GM12878 (cell line): ENCODE data around the gene IMMP2L. TPM values are rescaled to one million over a fixed set of nuclear protein-coding genes. Genes with fewer than 3 reads are reported as not detected.

ENCODE experiments used
- CBX3 ChIP-seq: fragments of 200-600 bp; sonication (generic); IDR thresholded peaks from 2 replicates; pipeline ENCODE4 v1.6.1; 2016; ENCODE audit warnings: low read depth, borderline replicate concordance
- CHD4 ChIP-seq: fragments of 200-600 bp; sonication (generic); IDR thresholded peaks from 2 replicates; pipeline ENCODE4 v1.6.1; 2016; ENCODE audit warnings: mild to moderate bottlenecking
- GATAD2B ChIP-seq: fragments of 450-650 bp; conservative IDR thresholded peaks from 2 replicates; pipeline ENCODE4 v1.6.1; 2017; ENCODE audit warnings: low read depth, mild to moderate bottlenecking, moderate library complexity
- HDAC6 ChIP-seq: fragments of 200-600 bp; sonication (generic); IDR thresholded peaks from one replicate; pipeline ENCODE4 v1.8.0; 2017; ENCODE audit warnings: antibody characterized with exemption; ENCODE audit not compliant: unreplicated experiment
- HDGF ChIP-seq: fragments of 450-650 bp; IDR thresholded peaks from 2 replicates; pipeline ENCODE4 v1.6.1; 2016; ENCODE audit warnings: antibody characterized with exemption
- KAT2A ChIP-seq: conservative IDR thresholded peaks from 2 replicates; pipeline ENCODE4 v1.6.1; 2011; ENCODE audit warnings: low read depth, low read length; ENCODE audit not compliant: control insufficient read depth
- ZNF274 ChIP-seq: IDR thresholded peaks from one replicate; pipeline ENCODE4 v1.8.0; 2011; ENCODE audit not compliant: insufficient read length, insufficient read depth
- ZZZ3 ChIP-seq: IDR thresholded peaks from 2 replicates; pipeline ENCODE4 v1.6.1; 2011; ENCODE audit warnings: low read depth; ENCODE audit not compliant: control insufficient read depth, insufficient read length
- polyA plus RNA-seq, 11 experiments: library from polyadenylated mRNA; depleted of rRNA in 4 of 11; unstranded in 6 of 11; stranded (reverse) in 5 of 11; fragments of >200 nt; fragmentation: Nextera tagmentation in 4 of 11; fragmentation: Illumina TruSeq in 1 of 11; extraction: Ambion mirVana in 4 of 11; extraction: Trizol in 1 of 11; gene quantifications; 1 replicate in 1 of 11; 2 replicates in 10 of 11; pipeline versions ENCODE4 v1.2.1 to v1.2.3, GENCODE V29; 2011 to 2016; ENCODE audit warnings: inconsistent platforms in 2 of 11, missing spikeins in 2 of 11, low read depth in 1 of 11
- total RNA-seq, 4 experiments: library from RNA; depleted of rRNA in 3 of 4; stranded (reverse); fragments of >200 nt in 3 of 4; fragmentation: Illumina TruSeq in 1 of 4; extraction: Trizol in 1 of 4; gene quantifications; 2 replicates each; pipeline versions ENCODE4 v1.2.1 to v1.2.3, GENCODE V29; 2013 to 2021
- TF ChIP-seq, protein P1 (sequence below): IDR thresholded peaks from 2 replicates; pipeline ENCODE4 v1.6.1; 2011; ENCODE audit warnings: mild to moderate bottlenecking, low read depth, low read length, moderate library complexity; ENCODE audit not compliant: insufficient replicate concordance
- TF ChIP-seq, protein P2 (sequence below): fragments of 450-650 bp; IDR thresholded peaks from 2 replicates; pipeline ENCODE4 v1.6.1; 2018; ENCODE audit warnings: mild to moderate bottlenecking, low read depth, moderate library complexity; ENCODE audit not compliant: partially characterized antibody

IMMP2L gene
- total and polyA plus RNA-seq, 10 of the 15 experiments (the other 5 are each of a cell fraction or from before 2014, with no cell fraction given) = 12.6 to 46.3 (median 19.6) TPM

DNA sequence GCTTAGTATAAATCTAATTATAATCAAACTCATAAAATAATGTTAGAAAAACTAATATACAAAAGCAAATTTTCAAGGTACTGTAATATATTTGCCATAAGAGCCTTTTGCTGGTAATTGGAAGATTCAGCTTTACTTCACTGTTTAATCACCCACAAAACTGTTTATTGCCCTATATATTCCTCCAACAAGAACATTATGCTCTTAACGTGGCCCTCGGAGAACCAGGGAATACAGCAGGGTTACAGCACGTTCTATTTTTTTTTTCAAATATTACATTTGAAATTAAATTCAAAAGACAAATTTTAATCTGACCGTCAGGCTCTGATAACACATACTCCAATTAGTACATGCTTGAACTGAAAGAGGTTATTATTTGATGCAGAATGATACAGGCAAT is 807.6 kb downstream of the IMMP2L start (continued):
- TF ChIP-seq, protein P1, sequence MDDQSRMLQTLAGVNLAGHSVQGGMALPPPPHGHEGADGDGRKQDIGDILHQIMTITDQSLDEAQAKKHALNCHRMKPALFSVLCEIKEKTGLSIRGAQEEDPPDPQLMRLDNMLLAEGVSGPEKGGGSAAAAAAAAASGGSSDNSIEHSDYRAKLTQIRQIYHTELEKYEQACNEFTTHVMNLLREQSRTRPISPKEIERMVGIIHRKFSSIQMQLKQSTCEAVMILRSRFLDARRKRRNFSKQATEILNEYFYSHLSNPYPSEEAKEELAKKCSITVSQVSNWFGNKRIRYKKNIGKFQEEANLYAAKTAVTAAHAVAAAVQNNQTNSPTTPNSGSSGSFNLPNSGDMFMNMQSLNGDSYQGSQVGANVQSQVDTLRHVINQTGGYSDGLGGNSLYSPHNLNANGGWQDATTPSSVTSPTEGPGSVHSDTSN = no peak
- TF ChIP-seq CBX3 = no peak
- no peak for TF ChIP-seq GATAD2B
- no peak for TF ChIP-seq HDGF
- no peak for TF ChIP-seq HDAC6
- no peak for TF ChIP-seq CHD4
- TF ChIP-seq ZZZ3 = no peak
- no peak for TF ChIP-seq KAT2A
- no peak for TF ChIP-seq ZNF274
- TF ChIP-seq, protein P2, sequence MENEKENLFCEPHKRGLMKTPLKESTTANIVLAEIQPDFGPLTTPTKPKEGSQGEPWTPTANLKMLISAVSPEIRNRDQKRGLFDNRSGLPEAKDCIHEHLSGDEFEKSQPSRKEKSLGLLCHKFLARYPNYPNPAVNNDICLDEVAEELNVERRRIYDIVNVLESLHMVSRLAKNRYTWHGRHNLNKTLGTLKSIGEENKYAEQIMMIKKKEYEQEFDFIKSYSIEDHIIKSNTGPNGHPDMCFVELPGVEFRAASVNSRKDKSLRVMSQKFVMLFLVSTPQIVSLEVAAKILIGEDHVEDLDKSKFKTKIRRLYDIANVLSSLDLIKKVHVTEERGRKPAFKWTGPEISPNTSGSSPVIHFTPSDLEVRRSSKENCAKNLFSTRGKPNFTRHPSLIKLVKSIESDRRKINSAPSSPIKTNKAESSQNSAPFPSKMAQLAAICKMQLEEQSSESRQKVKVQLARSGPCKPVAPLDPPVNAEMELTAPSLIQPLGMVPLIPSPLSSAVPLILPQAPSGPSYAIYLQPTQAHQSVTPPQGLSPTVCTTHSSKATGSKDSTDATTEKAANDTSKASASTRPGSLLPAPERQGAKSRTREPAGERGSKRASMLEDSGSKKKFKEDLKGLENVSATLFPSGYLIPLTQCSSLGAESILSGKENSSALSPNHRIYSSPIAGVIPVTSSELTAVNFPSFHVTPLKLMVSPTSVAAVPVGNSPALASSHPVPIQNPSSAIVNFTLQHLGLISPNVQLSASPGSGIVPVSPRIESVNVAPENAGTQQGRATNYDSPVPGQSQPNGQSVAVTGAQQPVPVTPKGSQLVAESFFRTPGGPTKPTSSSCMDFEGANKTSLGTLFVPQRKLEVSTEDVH = no peak
